Skeletal muscle satellite cell (primary cell): Measurements from ENCODE around the gene ZNF785.

Source experiments
- H3K27me3 ChIP-seq: 2 replicates; pipeline ENCODE4 v1.7.0; 2013; ENCODE audit warnings: low read length; ENCODE audit not compliant: control insufficient read depth, insufficient read depth
- H3K36me3 ChIP-seq: 2 replicates; pipeline ENCODE4 v1.7.0; 2013; ENCODE audit warnings: mild to moderate bottlenecking, control low read depth, low read length; ENCODE audit not compliant: insufficient read depth
- H3K4me1 ChIP-seq: 2 replicates; pipeline ENCODE4 v1.7.0; 2013; ENCODE audit warnings: low read length; ENCODE audit not compliant: control insufficient read depth, insufficient read depth
- H3K4me2 ChIP-seq: 2 replicates; pipeline ENCODE4 v1.7.0; 2013; ENCODE audit warnings: mild to moderate bottlenecking, low read length
- H3K4me3 ChIP-seq: 2 replicates; pipeline ENCODE4 v1.7.0; 2013; ENCODE audit warnings: low read length
- H3K9ac ChIP-seq: 2 replicates; pipeline ENCODE4 v1.7.0; 2013; ENCODE audit warnings: mild to moderate bottlenecking, low read depth, low read length, moderate library complexity
- H3K9me3 ChIP-seq: replicated peaks from 2 replicates; pipeline ENCODE4 v1.7.0; 2013; ENCODE audit warnings: mild to moderate bottlenecking, control low read depth, low read length

Gene ZNF785

DNA sequence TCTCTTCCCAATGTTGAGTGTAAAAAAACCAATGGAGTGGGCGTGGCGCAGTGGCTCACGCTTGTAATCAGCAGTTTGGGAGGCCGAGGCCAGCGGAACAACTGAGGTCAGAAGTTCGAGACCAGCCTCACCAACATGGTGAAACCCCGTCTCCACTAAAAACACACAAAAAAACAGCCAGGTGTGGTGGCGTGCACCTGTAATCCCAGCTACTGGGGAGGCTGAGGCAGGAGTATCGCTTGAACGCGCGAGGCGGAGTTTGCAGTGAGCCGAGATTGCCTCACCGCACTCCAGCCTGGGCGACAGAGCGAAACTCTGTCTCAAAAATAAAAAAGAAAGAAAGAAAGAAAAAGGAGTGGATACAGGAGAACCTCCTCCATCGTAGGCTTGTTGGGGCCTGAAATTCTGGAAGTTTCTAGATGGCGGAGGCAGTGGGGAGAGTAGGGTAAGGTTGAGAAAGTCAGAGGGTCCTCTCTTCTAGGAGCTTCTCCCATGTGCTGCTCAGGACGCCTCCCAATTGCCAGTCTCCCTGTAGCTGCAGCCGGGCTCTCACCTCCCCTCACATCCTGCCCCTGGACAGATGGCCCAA, 26.6 kb downstream of the ZNF785 start:
- Histone ChIP-seq H3K4me2 (peak overlapping the region; percentile 65), H3K4me1 (peaks cover 12% of the 10 kb centered on the region), H3K9me3 (no peaks in the 10 kb centered on the region), H3K4me3 (peak overlapping the region; percentile 84), H3K27me3 (no peaks in the 10 kb centered on the region), H3K9ac (peak overlapping the region; percentile 47), H3K36me3 (peaks cover 20% of the 10 kb centered on the region)

GRCh38 chr16:30557957-30558788, 27.3 kb downstream of the ZNF785 start, which contains the start of gene ZNF764:
TSS of gene ZNF764 (minus strand) at chr16:30558374. CDS start at chr16:30558182, 192 bp downstream.
- peaks cover 12% of the 10 kb centered on the region for H3K4me1 ChIP-seq
- no peaks in the 10 kb centered on the region for H3K27me3 ChIP-seq
- peaks cover 26% of the 10 kb centered on the region for H3K36me3 ChIP-seq
- H3K9ac ChIP-seq = peak within 1 kb of the TSS; percentile 95
- H3K4me3 ChIP-seq = peak within 1 kb of the TSS; percentile 84
- H3K9me3 ChIP-seq = no peaks in the 10 kb centered on the region
- peak within 1 kb of the TSS; percentile 96 for H3K4me2 ChIP-seq

- Histone ChIP-seq H3K4me2 (peak overlapping the region; percentile 96), H3K36me3 (peaks cover 30% of the 10 kb centered on the region), H3K4me1 (peaks cover 12% of the 10 kb centered on the region), H3K4me3 (peak overlapping the region; percentile 84), H3K9ac (peak overlapping the region; percentile 95), H3K9me3 (no peaks in the 10 kb centered on the region), H3K27me3 (no peaks in the 10 kb centered on the region)
Observed at GRCh38 chr16:30557707-30557956, 27.9 kb downstream of the ZNF785 start.

DNA sequence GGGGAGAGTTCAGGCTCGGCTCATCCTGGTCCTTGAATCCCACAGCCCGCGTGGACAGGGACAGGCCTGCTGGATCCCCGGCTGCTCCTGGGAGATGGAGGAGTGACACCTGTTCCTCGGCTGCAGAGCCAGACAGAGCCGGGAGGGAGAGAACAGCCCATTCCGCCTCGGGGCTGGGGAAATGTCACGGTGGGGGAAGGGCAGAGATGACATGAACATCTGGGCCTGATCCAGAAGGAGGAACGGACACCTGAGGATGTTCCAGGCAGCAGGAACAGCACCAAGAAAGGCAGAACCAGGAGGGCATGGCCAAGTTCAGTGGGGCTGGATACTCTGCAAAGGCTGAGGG, 29.4 kb downstream of the ZNF785 start:
- H3K4me1 ChIP-seq = peaks cover 12% of the 10 kb centered on the region
- no peak overlapping the region for H3K9ac ChIP-seq
- H3K4me3 ChIP-seq = no peak overlapping the region

GRCh38 chr16:30555315-30556124, 30.0 kb downstream of the ZNF785 start:
- H3K4me1 ChIP-seq = peaks cover 12% of the 10 kb centered on the region

More for the DNA sequence above, 29.4 kb downstream of the ZNF785 start:
- Histone ChIP-seq H3K9me3 (no peaks in the 10 kb centered on the region), H3K4me2 (peak overlapping the region; percentile 20), H3K36me3 (peaks cover 30% of the 10 kb centered on the region), H3K27me3 (no peaks in the 10 kb centered on the region)

DNA sequence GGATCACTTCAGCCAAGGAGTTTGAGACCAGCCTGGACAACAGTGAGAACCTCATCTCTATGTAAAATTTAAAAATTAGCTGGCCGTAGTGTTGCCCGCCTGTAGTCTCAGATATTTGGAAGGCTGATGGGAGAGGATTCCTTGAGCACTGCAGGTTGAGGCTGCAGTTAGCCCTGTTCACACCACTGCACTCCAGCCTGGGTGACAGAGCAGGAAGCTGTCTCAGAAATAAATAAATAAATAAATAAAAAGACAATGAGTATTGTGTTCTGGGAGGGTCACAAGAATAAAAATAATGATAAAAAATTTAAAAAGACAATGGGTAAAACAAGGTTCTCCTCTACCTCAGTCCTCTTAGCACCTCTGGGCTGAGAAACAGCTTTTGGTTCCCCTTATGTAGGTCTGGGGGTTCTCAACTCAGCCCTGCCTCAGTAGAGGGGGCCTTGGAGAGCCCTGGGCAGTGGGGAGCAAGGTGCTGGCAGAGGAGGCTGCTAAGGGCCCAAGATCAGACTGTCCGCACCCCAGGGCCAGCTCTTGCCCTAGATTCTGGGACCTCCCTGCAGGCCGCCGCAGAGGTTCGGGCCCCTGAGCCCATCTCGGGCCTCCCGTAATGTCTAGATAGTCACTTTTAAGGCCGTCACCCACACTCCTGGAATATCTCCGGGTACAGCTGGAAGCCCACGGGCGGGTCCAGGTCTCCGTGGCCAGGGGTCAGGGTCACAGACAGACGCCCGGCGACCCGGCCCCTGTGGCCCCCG, 30.8 kb downstream of the ZNF785 start:
- peaks cover 30% of the 10 kb centered on the region for H3K36me3 ChIP-seq
- H3K27me3 ChIP-seq = no peaks in the 10 kb centered on the region
- no peak overlapping the region for H3K4me2 ChIP-seq
- H3K9ac ChIP-seq = no peak overlapping the region
- no peak overlapping the region for H3K4me3 ChIP-seq
- no peaks in the 10 kb centered on the region for H3K9me3 ChIP-seq
- H3K4me1 ChIP-seq = peaks cover 12% of the 10 kb centered on the region

More at GRCh38 chr16:30555315-30556124, 30.0 kb downstream of the ZNF785 start:
- H3K9me3 ChIP-seq = no peaks in the 10 kb centered on the region
- no peak overlapping the region for H3K9ac ChIP-seq
- H3K27me3 ChIP-seq = no peaks in the 10 kb centered on the region
- peaks cover 30% of the 10 kb centered on the region for H3K36me3 ChIP-seq
- H3K4me3 ChIP-seq = no peak overlapping the region
- no peak overlapping the region for H3K4me2 ChIP-seq

- H3K4me1 ChIP-seq = peaks cover 13% of the 10 kb centered on the region
- H3K4me2 ChIP-seq = no peak overlapping the region
- H3K4me3 ChIP-seq = no peak overlapping the region
- no peaks in the 10 kb centered on the region for H3K27me3 ChIP-seq
- H3K9ac ChIP-seq = no peak overlapping the region
- H3K9me3 ChIP-seq = no peaks in the 10 kb centered on the region
- peaks cover 30% of the 10 kb centered on the region for H3K36me3 ChIP-seq
Observed at GRCh38 chr16:30553393-30553899, 32.1 kb downstream of the ZNF785 start.

GRCh38 chr16:30552956-30553355, 32.5 kb downstream of the ZNF785 start:
- Histone ChIP-seq H3K36me3 (peaks cover 30% of the 10 kb centered on the region), H3K4me2 (no peak overlapping the region), H3K4me1 (peaks cover 13% of the 10 kb centered on the region), H3K9me3 (no peaks in the 10 kb centered on the region), H3K4me3 (no peak overlapping the region), H3K27me3 (no peaks in the 10 kb centered on the region), H3K9ac (no peak overlapping the region)

DNA sequence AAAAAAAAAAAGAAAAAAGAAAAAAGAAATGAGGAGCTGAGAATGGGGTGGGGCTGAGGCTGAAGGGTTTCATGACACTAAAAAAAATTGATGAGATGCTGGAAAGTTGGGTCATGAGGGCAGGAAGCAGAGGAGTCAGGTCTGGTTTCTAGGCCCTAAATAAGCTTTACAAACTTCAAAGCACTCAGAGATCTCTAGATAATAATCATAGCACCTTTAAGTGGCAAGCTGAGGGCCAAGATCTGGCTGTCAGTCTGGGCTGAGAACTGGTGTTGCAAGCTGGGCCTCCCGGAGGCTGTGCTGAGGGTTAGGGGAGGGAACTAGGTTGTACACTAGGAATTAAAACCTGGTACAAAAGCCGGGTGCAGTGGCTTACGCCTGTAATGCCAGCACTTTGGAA, 33.7 kb downstream of the ZNF785 start:
- Histone ChIP-seq H3K9me3 (no peaks in the 10 kb centered on the region), H3K9ac (no peak overlapping the region), H3K4me3 (no peak overlapping the region)

GRCh38 chr16:30548416-30549253, 36.9 kb downstream of the ZNF785 start:
- peaks cover 8% of the 10 kb centered on the region for H3K36me3 ChIP-seq
- peaks cover 9% of the 10 kb centered on the region for H3K27me3 ChIP-seq
- H3K9ac ChIP-seq = no peak overlapping the region
- no peaks in the 10 kb centered on the region for H3K9me3 ChIP-seq
- H3K4me3 ChIP-seq = no peak overlapping the region
- no peak overlapping the region for H3K4me2 ChIP-seq
- peaks cover 3% of the 10 kb centered on the region for H3K4me1 ChIP-seq

More for the DNA sequence above, 33.7 kb downstream of the ZNF785 start:
- H3K4me2 ChIP-seq = no peak overlapping the region
- peaks cover 30% of the 10 kb centered on the region for H3K36me3 ChIP-seq
- no peaks in the 10 kb centered on the region for H3K27me3 ChIP-seq
- peaks cover 6% of the 10 kb centered on the region for H3K4me1 ChIP-seq
